ENCODE measurements around the gene PTPRT. TPM values are rescaled to one million over a fixed set of nuclear protein-coding genes. Genes with fewer than 3 reads are reported as not detected.

Gene PTPRT
- polyA plus RNA-seq, 1 donor, result 0.53 TPM

DNA sequence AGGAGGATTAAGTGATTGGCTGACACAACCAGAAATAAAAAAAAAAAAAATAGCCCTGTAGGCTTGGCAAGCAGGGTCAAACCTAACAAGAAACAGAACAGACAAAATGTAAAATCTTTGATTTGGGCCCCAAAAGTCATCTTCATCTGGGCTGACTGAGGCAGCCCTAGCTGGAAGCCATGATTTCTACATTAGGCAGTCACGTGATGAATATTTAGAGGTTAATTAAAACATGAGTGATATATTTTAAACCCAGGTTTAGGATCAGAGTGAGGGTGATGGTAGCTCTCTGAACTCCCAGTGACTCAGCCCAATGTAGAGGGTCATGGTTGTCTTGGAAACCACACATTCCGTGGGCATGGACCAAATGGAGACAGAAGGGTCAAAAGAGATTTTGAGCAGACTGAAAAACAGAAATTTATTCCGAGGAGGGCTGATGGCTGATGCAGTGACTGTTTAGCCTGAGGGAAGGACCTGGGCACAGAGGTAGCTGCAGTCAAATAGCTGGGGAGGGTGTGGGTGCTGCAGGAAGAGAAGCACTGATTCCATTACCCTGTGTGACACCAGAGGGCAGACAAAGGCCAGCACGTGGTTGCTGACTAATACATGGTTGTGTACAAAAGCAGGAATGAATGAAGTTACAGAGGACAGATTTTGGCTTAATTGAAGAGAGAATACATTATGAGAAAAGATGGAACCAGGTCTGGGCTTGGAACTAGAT, 998.4 kb downstream of the PTPRT start:
- no peak for DNase-seq

DNA sequence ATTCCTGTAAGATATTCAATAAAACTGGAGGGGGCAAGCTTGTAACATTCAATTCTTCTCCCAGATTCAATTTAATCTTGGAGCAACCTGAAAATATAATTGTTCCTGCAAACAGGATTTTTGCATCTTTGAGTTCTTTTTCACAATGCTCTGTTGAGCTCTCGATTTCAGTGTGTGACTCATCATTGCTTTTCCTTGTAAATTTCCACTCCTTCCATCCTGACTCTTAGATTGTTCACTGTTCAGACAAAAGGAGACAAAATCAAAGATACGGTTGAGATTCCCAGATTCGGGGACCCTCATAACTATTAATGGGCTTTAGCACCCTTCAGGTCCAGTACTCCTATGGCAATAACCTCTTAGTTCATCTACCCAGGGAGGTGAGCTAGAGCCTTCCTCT, 999.6 kb downstream of the PTPRT start:
- no peak for DNase-seq

DNA sequence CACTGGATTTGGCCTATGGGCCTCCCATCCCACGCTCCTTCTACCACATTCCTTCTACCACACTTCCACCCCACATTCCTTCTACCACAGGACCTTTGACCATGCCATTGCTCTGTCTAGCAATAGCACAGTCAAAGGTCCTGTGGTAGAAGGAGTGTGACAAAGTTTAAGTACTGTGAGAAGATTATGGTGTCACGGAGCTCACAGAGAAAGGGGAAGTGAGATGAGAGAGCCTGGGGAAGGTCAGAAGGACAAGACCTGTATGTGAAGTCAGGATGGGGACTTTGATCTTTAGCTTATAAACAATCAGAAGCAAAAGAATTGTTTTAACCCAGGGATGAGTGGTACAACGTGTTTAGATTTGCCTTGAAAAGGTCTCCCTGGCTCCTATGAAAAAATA, 1003.4 kb downstream of the PTPRT start:
- DNase-seq, result no peak

DNA sequence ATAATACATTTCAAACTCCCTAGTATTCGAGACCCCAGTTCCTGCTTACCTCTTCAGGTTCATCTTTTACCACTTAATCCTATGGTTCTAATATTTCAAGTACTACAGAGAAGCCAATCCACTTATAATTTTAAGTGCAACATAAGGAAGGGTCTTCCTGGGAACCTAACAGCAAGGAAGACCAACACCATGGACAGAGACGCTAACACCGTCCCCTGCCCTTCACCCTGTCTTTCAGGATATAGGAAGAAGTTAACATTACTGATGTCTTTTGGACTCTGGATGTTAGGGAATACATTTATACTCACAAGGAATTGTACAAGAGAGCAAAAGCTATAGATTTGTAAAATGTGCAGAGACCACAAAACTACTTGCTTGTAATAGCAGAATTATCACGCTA, 1006.6 kb downstream of the PTPRT start:
- no peak for DNase-seq

DNA sequence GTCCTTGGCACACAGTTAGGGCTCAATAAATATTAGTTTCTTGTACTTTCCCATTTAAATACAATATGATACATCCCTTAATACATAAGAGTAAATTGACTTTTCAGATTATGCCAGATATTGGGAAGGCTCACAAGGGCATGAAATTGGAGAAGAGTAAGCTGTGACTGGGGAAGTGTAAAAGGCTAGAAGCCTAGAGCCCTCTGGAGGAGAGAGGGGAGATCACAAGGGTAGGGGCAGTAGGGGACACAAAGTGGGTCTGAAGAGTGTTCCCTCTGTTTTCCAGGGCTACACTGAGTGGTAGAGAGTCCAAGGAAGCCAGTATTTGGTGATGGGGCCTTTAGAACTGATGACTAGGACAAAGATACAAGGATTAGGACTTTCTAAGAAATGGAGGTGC, 1008.6 kb downstream of the PTPRT start:
- DNase-seq, result no peak

DNA sequence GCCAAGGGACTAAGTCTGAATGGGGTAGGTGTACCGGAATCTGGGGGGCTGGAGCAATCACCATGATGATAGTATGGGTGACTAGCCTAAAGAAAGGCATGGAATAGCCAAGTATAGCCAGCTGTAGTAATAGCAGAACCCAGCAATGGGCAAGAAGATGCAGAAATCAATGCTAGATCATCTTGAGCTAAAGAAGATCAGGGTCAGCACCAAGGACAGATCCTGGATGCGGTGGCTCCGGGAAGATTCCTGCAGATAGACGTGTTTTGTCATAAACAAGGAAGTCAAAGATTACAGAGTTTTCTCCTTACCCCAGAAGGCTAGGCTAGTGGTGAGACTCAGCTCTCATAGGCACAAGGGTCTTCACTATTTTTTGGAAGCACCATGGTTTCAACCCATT, 1009.9 kb downstream of the PTPRT start:
- DNase-seq, result peak; percentile 27

DNA sequence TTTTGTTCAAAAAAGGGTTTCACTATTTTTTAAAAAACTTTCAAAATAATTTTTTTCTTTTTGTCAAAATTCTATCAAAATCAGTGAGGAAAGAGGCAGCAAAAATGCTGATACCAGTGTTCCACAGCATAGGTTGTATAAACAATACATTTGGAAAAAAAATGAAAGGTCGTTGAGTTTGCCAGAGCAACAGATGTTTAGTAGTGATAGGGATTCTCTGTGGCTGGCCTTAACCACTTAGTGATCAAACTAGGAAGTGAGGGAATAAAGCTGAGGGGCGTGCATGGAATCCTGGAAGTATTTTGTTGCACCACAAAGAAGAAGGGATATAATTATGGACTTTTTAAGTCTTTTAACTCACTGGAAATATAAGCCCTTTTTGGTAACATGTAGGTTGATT, 1016.3 kb downstream of the PTPRT start:
- no peak for DNase-seq

DNA sequence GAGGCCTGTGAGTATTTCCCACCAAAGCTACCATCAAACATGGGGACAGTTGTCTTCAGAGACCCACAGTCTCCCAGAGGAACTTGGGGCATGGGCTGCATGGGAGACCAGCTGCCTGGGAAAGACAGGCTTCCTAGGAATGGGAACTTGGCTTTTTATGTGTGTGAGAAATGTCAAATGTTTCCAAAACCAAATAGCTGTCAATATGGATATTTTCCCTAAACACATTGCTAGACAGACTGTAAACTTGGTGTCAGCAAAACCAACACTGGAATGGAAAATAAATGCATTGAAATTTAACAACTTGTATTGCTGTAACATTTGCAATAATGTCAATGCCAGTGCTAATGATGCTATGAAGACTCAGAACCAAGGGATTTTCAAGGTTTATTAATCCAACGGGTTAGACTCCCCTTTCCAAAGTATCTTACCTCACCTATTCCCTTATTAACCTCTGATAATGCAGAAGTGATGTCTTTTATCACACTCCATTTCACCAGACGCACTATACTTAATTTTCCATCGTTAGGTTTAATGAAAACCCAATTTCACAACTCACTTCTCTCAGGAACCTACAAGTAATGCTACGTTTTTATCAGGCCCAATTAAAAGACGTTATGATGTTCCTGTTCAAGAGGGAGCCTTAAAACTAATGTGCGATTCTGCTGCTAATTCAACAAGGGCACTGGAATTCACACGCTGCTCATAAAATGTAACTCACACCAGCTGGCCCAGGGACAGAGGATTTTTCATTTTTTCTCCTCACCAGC, 1025.4 kb downstream of the PTPRT start:
- DNase-seq, result no peak

DNA sequence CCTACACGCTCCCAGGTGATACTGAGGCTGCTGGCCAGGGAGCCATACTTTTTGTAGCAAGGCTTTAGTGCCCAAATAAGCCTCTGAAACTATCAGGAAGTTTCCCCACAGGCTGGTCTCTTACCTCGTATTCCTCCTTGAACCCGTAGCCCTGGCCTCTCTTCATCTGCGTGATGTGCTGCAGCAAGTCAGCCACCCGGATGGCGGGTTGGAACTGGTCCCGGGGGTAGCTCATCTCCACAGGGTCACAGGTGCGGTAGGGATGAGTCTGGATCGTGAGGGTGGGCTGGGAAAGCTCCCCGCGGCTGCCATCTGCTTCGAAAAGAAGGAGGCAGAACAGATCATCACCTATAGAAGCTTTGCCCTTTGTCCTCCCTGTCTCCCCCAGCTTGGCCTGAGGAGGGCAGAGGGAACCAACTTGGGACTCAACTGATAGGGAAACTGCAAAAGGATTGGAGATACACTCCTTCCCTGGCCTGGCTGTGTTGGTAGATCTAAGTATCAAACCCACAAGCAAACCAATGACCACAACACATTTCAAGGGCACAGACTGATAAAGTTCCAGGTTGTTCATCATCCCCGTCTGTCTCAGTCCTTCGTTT, 1028.4 kb downstream of the PTPRT start:
- DNase-seq, result no peak

DNA sequence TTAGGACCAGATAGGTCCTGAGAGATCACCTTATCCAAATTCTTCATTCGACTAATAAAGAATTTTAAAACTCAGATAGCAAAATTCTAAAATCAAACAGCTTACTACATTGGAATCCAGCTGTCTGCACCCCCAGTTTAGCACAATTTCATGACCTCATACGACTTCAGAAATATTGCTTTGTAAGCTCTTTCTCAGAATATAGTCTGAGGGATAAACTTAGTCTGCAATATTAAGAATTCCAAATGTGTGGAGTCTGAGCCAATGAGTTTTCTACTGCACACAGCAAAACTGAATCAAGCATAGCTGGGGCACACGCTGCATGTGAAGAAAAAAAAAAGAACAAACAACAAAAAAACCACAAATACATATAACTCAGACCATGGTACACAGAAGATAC, 1029.9 kb downstream of the PTPRT start:
- DNase-seq, result no peak

DNA sequence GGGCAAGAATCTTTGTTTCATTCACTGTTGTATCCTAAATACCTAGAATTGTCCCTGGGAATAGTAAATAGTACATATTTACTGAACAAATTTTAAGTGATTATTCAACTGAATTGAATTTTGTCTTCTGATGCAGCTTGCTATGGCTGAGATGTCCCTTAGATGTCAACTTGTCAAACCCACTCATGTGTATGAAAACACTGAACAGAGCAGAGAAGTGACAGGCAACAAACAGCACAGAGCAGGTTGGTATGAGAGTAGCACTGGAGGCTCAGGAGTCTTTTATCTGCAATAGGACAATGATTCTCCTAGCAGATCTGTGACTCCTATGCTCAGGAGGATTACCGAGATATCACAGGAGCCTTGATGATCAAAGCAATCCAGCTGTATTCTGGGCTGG, 1031.4 kb downstream of the PTPRT start:
- no peak for DNase-seq

DNA sequence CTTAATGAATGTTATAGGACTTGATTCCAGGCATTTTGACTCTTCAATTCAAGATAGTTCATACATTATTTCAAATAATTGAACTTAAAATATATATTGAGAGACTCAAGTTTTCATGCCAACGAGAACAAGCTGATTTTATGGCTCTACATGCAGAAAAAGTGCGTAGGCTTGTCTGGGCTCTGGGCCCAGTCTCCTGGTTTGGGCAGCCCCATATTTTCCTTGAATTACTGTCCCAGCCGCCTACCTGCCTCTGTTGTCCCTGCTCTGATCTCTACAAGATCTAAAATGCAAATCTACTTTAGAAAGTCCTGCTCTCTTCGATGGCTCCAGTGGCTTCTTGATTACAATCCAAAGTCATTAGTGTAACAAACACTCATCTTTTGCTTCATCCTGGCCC, 1034.1 kb downstream of the PTPRT start:
- DNase-seq, result no peak

DNA sequence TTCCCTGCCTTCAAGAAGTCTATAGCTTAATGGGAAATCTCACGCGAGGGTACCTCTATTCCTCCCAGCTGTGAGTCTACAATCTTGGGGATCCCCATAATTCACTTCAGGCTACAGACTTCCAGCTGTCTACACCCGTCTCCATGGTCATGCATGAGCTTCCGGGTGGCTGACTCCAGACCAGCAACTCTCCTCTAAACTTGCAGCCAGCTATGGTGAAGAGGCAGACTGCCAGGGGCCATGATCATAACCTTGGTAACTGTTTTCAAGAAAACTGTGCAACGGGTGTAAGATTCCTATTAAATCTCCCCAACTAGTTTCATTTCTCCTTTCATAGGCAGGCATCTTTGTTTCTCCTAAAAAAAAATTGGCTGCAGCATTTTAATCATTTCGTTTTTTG, 1037.1 kb downstream of the PTPRT start:
- no peak for DNase-seq

DNA sequence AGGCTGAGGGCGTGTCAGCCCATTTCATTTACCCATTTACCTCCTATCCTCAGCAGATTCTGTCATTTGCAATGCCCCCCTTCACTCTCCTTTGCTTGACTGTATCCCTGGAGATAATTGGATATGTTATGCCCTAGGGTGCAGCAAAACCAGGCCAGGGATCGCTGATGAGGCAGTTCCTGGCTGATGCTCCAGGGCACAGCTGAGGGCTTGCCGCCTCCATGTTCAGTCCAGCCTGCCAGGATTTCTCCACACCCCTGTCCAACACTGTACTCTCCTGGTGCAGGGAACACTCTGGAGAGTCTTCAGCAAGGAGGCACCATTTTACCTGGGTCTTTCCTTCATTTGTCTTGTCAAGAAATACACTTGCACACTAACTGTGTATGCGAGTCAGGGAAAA, 1039.5 kb downstream of the PTPRT start:
- DNase-seq, result no peak

DNA sequence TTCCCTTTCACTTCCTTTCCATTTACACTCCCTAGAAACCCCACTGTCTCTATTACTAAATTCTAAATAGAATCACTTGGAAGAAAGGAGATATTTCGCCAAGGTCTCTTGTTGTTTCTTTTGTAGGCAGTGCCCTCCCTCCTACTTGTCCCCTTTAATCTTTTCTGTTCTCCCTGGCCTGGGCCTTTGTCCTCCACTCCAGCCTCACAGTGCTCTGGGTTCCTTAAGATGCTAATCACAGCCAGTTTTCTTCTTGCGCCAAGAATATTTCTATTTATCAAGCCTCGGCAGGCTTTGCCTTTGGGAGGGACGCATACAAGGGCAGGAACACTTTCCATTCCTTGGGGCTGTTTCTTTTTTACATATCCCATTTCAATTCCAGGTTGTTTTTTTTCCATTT, 1051.0 kb downstream of the PTPRT start:
- no peak for DNase-seq

DNA sequence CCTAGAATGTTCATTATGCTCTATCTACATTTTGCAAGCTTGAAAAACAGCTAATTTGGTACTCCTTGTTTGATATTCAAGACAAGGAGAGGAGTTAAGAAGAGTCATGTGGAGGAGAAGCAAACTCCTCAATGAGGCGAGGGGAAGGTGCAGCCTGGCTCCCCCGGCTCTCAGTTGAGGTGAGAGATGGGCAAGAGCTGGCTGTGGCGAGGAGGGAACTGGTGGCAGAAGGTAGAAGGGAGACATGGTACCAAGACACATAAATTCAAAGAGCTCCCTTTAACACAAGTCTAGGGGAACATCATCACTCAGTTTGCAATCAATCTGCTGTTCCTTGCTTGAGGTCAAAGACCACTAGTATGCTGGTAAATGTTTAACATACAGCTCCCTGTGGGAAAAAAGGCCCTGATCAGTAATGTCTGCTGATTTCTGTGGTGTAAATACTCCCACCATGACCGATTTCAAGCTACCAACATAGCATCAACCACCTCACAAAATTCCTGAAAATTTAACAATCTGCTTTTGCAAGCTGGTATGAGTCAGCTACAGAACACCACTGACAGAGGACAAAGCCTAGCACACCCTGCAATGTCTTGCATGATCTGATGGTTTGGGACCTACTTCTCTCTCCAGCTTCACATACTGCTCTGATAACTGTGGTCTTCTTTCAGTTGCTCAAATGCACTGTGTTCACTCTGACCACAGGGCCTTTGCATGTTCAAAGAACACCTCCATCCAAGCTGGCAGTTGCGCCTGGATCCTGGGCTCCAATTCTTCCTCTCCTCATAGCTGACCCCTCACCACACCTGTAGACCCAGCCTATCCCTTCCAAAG, 1055.2 kb downstream of the PTPRT start:
- DNase-seq, result no peak

DNA sequence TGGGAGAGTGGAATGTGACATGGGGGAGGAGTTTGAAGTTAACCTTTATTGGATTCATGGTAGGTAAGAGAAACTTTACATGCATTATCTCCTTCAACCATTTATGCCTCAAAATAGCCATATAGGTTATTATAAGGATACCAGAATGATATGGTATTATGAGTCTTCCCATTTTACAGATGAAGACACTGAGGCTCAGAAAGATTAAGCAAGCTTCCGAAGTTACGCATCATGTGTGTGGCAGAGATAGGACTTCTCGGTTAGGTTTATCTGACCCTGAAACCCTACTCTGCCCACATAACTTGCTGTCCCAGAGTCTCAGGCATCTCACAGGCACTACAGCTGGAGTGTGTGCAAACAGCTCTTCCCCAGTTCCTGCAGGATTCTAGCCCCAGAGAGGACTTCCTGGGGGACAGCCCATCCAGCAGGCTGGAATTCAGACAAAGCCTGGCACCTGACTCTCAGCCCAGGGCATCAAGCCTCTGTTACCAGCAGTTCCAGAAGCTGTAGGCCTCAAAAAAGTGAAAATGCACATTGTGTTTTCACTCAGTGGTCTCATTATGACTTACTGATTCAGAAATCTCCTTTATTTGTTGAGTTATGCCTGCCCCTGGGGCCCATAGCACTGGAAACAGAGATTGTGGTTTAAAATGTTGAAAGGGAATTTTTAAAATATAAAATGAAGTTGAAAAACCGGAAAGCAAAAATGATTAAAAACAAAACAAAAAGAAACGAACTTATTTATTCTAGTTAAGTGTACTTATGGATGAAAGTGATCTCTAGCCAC, 1058.7 kb downstream of the PTPRT start:
- no peak for DNase-seq

DNA sequence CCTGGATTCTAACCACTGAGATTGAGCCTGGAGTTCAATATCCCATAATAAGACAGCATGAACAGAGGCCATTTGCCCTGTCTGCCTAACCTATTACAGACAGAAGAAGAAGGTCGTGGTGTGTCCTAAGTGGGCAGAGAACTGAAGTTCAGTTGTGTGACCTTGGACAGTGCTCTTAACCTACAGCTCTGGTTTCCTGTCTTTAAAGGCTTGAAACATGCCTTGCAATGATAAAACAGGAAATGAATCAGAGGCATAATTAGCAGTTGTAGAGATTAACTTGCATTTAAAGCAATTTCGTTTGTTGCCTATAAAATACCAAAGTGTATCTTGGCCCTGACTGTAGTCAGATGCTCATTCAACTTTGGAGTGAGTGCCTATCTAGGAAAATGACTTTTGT, 1064.3 kb downstream of the PTPRT start:
- no peak for DNase-seq

DNA sequence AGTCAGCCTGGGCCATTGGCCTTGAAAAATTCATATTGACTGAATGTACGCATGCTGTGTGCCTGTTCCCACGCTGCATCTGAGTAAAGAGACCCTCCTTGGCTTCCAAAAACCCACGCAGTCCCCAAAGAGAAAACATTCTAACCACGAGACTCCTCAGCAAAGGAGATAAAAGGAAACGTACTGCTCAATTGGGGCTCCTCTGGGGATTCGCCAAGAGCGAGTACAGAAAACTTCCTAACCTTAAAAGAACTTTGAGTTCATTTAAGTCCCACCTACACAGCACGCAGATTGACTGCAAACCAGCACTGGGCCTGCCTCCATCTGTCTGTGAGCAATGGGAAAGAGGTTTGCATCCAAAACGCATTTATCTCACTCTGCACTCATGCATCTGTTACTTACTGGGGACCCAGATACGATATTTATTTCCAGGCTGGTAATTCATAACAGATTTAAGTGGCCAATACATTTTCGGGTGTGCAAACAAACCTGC, 1065.7 kb downstream of the PTPRT start:
- DNase-seq, result no peak

DNA sequence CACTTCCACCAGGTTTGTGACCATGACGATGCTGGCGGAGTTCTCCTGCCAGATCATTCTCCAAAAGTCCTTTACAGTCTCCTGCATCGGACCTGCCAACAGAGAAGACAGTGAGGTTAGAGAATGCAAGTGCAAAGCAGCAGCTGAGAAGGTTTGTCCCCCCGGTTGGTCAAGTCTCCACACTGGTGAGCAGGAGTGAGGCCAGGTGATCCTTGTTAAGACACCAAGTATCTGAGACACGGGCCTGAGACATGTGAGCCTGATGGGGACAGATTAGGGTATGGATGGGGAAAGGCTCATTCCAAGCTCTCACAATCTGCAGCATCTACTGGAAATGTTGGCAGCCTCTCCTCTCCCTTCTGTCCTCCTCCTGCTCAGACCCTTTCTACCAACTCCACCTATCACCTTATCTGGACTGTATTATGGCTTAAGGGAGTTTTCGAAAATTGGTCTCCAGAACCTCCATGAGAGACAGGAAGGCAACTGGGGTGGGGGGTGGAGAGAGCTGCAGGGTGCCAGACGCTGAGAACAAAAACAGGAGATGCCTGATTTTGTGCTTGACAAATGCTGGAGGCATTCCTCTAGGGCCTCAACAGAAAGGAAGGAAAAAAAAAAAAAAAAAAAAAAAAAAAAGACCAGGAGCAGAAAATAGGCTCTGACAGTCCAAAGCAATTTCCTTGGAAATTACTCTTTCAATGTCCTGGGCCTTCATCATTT, 1071.1 kb downstream of the PTPRT start:
- DNase-seq, result no peak

DNA sequence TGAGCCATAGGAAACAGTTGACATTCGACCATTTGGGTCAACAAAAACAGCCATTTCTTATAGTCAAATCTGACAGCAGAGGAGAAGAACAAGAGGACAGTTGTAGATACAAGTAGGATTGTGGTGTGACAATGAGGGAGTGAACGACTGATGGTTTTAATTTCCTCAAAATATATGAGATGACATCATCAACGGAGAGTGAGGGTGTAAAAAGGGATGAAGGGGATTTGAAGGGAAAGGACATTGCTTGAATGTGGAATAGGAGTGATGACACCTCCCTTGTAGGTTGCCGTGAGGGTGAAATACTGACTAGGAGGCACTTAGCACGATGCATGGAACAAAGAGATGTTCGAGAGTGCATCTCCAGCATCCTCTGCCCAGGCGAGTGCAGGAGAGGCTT, 1071.7 kb downstream of the PTPRT start:
- no peak for DNase-seq

Data from left kidney (tissue), 2 donors.